ENCODE data around the gene EDRF1.

DNA sequence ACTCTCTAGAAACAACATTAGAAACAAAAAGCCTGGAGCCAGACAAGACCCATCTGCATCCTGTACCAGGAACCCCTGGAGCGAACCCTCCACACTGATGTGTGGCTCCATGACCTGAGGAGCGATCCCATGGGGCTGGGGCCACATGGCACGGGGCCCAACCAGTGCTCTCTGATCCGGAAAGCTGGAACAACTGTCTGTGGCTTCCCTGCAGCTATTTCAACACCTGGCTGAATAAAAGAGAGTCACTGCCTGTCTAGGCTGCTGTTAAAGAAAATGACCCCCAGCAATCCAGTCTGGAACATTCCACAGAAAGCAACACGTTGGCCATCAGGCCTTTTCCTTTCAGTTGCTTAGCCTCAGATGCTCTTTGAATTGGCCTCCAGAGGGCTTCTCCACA, 82.6 kb downstream of the EDRF1 start:
- TF ChIP-seq POLR2A (IDR thresholded peaks at IDR 0.05) = no peak
- TF ChIP-seq, protein P1, sequence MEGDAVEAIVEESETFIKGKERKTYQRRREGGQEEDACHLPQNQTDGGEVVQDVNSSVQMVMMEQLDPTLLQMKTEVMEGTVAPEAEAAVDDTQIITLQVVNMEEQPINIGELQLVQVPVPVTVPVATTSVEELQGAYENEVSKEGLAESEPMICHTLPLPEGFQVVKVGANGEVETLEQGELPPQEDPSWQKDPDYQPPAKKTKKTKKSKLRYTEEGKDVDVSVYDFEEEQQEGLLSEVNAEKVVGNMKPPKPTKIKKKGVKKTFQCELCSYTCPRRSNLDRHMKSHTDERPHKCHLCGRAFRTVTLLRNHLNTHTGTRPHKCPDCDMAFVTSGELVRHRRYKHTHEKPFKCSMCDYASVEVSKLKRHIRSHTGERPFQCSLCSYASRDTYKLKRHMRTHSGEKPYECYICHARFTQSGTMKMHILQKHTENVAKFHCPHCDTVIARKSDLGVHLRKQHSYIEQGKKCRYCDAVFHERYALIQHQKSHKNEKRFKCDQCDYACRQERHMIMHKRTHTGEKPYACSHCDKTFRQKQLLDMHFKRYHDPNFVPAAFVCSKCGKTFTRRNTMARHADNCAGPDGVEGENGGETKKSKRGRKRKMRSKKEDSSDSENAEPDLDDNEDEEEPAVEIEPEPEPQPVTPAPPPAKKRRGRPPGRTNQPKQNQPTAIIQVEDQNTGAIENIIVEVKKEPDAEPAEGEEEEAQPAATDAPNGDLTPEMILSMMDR (IDR thresholded peaks at IDR 0.05) = no peak

Measured in upper lobe of left lung (tissue), 4 donors.